Progenitor cell of endocrine pancreas (in vitro differentiated cells): ENCODE data around the gene CD2BP2. TPM values are rescaled to one million over a fixed set of nuclear protein-coding genes. Genes with fewer than 3 reads are reported as not detected.

Experiments
- DNase-seq: peaks from one replicate; pipeline ENCODE4 v3.0.0; 2021; ENCODE audit warnings: low spot score; ENCODE audit not compliant: unreplicated experiment
- H3K27ac Mint-ChIP-seq: 2 replicates; pipeline ENCODE4 v1.8.0; 2021; ENCODE audit warnings: mild to moderate bottlenecking, moderate library complexity, mixed read lengths
- H3K27me3 Mint-ChIP-seq: 2 replicates; pipeline ENCODE4 v1.8.0; 2021; ENCODE audit warnings: mixed read lengths
- H3K36me3 Mint-ChIP-seq: 2 replicates; pipeline ENCODE4 v1.8.0; 2022; ENCODE audit warnings: mixed read lengths; ENCODE audit not compliant: insufficient read depth
- H3K4me1 Mint-ChIP-seq: 2 replicates; pipeline ENCODE4 v1.8.0; 2021; ENCODE audit warnings: low read depth, mixed read lengths
- H3K4me3 Mint-ChIP-seq: 2 replicates; pipeline ENCODE4 v1.8.0; 2021; ENCODE audit warnings: low read depth, mild to moderate bottlenecking, moderate library complexity, mixed read lengths
- H3K9me3 Mint-ChIP-seq: 2 replicates; pipeline ENCODE4 v1.8.0; 2021; ENCODE audit warnings: low read depth, mixed read lengths
- CTCF ChIP-seq: fragments of 200-600 bp; sonication (generic); IDR thresholded peaks from one replicate; pipeline ENCODE4 v1.5.0; 2021; ENCODE audit warnings: antibody characterized with exemption, mild to moderate bottlenecking; ENCODE audit not compliant: unreplicated experiment
- total RNA-seq: library from RNA; stranded (reverse); gene quantifications from 2 replicates; pipeline ENCODE4 v1.2.1, GENCODE V29; 2021

Gene CD2BP2
- total RNA-seq, 1 donor from 2014 or later: 76.9 TPM

- no peaks in the 10 kb centered on the region for H3K9me3 Mint-ChIP-seq
- no peak overlapping the region for H3K4me3 Mint-ChIP-seq
- DNase-seq: no peak
- no peak overlapping the region for H3K27ac Mint-ChIP-seq
- peaks cover 15% of the 10 kb centered on the region for H3K36me3 Mint-ChIP-seq
- peaks cover 30% of the 10 kb centered on the region for H3K4me1 Mint-ChIP-seq
- H3K27me3 Mint-ChIP-seq: no peaks in the 10 kb centered on the region
- no peak for TF ChIP-seq CTCF
Observed at GRCh38 chr16:30365200-30365599, 10.1 kb upstream of the CD2BP2 start.

- TF ChIP-seq CTCF: no peak
- Mint-ChIP-seq H3K9me3 (no peaks in the 10 kb centered on the region), H3K4me3 (no peak overlapping the region), H3K27me3 (no peaks in the 10 kb centered on the region), H3K27ac (no peak overlapping the region), H3K36me3 (peaks cover 18% of the 10 kb centered on the region), H3K4me1 (peaks cover 5% of the 10 kb centered on the region)
- DNase-seq: no peak
Observed at GRCh38 chr16:30361180-30361579, 6.1 kb upstream of the CD2BP2 start.

- no peak overlapping the region for H3K4me3 Mint-ChIP-seq
- H3K27me3 Mint-ChIP-seq: no peaks in the 10 kb centered on the region
- no peak for TF ChIP-seq CTCF
- H3K36me3 Mint-ChIP-seq: peaks cover 16% of the 10 kb centered on the region
- no peak for DNase-seq
- no peak overlapping the region for H3K27ac Mint-ChIP-seq
- H3K9me3 Mint-ChIP-seq: no peaks in the 10 kb centered on the region
- H3K4me1 Mint-ChIP-seq: peaks cover 5% of the 10 kb centered on the region
Observed at GRCh38 chr16:30359871-30360170, 4.7 kb upstream of the CD2BP2 start.

- no peak overlapping the region for H3K4me3 Mint-ChIP-seq
- H3K36me3 Mint-ChIP-seq: peaks cover 12% of the 10 kb centered on the region
- no peak for TF ChIP-seq CTCF
- no peaks in the 10 kb centered on the region for H3K9me3 Mint-ChIP-seq
- DNase-seq: no peak
- H3K27me3 Mint-ChIP-seq: no peaks in the 10 kb centered on the region
- H3K27ac Mint-ChIP-seq: no peak overlapping the region
- H3K4me1 Mint-ChIP-seq: peaks cover 10% of the 10 kb centered on the region
Observed at GRCh38 chr16:30358990-30359870, 4.1 kb upstream of the CD2BP2 start.

- Mint-ChIP-seq H3K36me3 (peaks cover 12% of the 10 kb centered on the region), H3K4me3 (no peak overlapping the region), H3K27me3 (no peaks in the 10 kb centered on the region), H3K4me1 (peaks cover 11% of the 10 kb centered on the region), H3K9me3 (no peaks in the 10 kb centered on the region), H3K27ac (no peak overlapping the region)
- DNase-seq: no peak
- TF ChIP-seq CTCF: no peak
Observed at GRCh38 chr16:30358577-30358936, 3.4 kb upstream of the CD2BP2 start.
